GM19324 (cell line): Measurements from ENCODE around the gene CPLANE1.
A peak's percentile ranks its signal among the peaks of the same experiment; 100 is the strongest.
"Not testable (repeated sequence)": the region's sequence is repeated elsewhere in the genome, so short reads cannot be mapped to it uniquely, and the experiment has no call there.

Experiments
- ATAC-seq: cut with Tn5 transposase; IDR thresholded peaks from one replicate; pipeline ENCODE4 v1.9.1; 2021; ENCODE audit warnings: mild to moderate bottlenecking, moderate library complexity; ENCODE audit not compliant: unreplicated experiment, low FRiP score

Gene CPLANE1

GRCh38 chr5:37208883-37209797 is 40.0 kb downstream of the CPLANE1 start:
- ATAC-seq, result peak; percentile 65

DNA sequence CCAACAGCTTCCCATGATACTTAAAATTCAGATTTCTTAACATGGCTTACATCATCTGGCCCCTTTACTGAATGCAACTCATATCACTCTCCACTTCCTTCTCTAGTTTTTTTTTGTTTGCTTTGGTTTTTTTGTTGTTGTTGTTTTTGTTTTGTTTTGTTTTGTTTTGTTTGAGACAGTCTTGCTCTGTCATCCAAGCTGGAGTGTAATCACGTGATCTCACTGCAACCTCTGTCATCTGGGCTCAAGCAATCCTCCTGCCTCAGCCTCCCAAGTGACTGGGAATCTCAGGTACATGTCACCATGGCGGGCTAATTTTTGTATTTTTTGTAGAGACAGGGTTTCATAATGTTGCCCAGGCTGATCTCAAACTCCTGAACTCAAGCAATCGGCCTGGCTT is 41.4 kb downstream of the CPLANE1 start:
- ATAC-seq, result no peak

DNA sequence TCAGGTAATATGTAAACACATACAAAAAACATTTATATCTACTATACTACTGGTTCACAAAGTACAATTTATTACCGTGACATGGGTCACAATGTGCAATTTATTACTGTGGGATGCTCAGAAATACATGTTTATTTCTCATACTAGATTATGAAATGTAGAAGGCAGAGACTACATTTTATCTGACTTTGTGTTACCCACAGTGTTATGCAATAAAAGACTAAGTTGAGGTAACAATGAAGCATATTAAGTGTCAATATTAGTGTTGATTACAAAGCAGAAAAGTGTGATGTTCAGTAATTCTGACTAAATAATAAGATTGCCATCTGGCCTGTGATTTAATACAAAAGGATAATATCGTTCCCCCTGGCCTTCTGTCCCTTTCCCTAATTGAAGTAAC is 42.4 kb downstream of the CPLANE1 start:
- no peak for ATAC-seq

DNA sequence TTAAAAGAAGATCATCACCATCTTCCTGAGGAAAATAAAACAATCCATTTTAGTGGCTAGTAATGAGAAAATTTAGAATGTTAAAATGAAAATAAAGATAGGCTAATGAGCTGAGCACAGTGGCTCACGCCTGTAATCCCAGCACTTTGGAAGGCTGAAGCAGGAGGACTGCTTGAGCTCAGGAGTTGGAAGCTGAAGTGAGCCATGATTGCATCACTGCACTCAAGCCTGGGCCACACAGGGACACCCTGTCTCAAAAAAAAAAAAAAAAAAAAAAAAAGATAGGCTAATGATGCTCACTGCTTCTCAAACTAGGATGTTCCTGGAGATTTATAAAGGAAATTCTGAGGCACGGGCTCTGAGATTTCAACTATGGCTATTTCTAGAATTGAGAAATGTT is 50.3 kb downstream of the CPLANE1 start:
- no peak for ATAC-seq

DNA sequence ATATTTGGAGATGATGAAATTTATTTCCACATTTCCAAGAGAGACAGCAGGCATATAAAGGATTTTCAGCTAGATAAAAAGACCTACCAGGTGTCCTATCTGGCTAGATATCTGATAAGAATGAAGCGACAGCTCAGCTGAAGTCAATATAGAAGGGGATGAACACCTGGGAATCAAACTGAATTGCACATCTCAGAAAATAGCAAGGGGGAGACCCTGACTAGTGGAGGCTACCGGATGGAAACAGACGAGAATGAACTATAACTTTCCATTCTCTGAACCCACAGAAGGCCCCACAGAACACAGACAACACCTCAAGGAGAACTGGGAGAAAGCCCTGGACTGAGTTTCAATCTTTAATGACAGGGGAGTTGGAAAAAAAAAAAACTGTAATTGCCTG is 51.1 kb downstream of the CPLANE1 start:
- ATAC-seq, result peak; percentile 50

- ATAC-seq, result no peak
Measured at GRCh38 chr5:37197340-37198050, 51.7 kb downstream of the CPLANE1 start.

GRCh38 chr5:37190592-37190991 is 58.6 kb downstream of the CPLANE1 start:
- no peak for ATAC-seq

DNA sequence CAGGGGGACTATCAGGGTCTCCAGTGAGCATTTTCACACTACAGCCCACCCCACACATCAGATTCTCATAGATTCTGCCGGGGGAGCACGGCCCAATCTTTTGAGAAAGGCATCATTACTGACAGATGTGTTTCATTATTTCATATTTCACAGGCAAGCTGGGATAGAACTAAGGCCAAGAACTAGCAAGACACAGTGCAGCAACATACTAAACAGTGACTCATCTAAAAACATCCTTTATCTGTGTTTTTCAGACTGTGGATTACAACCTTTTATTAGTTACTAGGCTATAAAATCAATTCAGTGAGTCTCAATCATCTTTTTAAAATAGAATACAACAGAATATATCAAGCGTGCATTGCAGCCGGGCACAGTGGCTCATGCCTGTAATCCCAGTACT is 59.8 kb downstream of the CPLANE1 start:
- ATAC-seq, result no peak

DNA sequence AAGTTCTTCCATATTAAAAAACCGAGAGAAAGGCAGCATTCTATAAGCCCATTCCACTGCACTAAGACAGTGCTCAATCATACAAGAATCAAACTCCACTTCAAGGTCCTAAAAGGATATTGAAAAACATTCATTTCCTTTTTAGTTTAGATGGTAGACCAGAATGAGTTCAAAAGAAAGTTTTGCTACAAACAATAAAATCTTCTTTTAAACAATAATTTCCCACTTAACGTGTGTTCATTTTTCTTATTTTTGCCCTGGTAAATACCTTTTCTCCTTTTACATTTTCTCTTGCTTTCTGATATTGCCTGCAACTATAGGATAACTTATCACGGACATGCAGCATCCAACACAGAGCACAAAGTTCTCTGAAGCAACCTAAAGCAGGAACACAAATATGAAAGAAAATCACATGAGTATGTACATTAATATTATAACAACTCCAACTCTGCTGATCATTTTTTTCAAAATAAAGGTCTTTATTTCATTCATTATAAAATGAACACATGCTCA is 61.7 kb downstream of the CPLANE1 start:
- ATAC-seq, result no peak

- peak; percentile 87 for ATAC-seq
Measured at GRCh38 chr5:37184748-37185364, 64.3 kb downstream of the CPLANE1 start.

DNA sequence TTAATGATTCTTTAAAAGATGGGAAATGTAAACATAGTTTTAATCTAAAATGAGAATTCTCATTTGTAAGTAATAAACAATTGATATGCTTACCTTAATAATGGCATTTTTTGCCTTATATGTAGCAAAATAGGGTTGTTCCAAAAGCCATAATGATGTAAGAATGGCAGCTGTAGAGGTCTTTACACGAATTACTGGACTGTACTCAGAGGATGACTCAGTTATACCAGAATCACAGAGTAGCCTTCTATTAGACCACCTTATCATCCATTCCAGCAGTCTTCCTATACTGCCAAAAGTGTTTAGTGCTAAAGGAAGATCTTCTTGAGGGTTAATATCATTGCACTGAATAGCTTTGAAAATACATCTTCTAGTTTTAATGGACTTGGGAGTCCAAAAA is 66.5 kb downstream of the CPLANE1 start:
- no peak for ATAC-seq

GRCh38 chr5:37174928-37175327 is 74.2 kb downstream of the CPLANE1 start:
- ATAC-seq, result no peak

DNA sequence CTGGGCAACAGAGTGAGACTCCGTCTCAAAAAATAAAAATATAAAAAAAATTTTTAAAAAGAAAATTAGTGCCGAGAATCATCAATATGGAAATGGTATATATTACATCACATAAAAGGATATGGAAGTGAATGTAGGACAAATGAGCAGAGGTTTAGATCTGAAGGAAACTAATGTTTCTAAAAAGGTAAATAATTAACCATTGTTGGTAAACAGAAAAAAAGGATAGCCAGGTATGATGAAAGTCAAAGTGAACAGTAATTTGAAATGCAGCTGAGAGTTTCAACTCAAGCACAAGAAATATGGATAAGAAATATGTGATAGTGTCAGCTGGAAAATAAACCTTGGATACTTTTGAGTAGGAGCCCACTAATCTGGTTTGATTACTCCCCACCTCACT is 76.2 kb downstream of the CPLANE1 start:
- ATAC-seq, result no peak

- no peak for ATAC-seq
Measured at GRCh38 chr5:37170856-37171255, 78.3 kb downstream of the CPLANE1 start.

- ATAC-seq, result no peak
Measured at GRCh38 chr5:37166197-37166596, 83.0 kb downstream of the CPLANE1 start.

- no peak for ATAC-seq
Measured at GRCh38 chr5:37165761-37166160, 83.4 kb downstream of the CPLANE1 start.

DNA sequence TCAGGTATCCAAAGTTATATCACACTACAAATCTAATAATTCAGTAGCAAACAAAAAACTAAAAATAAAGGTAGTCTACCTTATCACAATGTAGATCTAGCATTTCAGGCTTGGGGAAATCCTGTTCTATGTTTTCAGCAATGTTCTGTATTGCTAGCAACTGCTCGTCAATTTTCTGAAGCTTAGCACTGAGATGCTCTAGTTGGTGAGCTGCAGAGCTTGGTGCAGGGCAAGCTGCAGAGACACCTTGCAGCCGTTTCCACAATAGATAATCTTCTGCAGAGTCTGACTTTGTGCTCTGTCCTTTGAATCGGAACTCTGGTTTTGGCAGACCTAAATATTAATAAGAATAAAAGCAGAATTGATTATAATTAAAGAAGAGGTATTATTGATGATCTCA is 95.5 kb downstream of the CPLANE1 start:
- no peak for ATAC-seq

DNA sequence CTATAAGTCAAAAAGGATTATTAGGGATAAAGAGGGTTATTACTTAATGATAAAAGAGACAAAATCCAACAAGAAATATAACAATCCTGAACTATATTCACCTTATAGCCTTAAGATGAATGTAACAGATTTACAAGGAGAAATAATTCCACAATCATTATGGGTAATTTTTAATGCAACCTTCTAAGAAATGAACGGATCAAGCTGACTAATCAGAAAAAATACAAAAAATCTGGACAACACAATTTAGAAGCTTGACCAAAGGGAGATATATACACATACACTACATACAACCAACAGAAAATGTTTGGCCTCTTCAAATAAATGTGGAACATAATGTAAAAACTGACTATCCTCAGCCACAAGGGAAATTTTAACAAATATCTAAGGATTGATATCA is 102.3 kb downstream of the CPLANE1 start:
- no peak for ATAC-seq

DNA sequence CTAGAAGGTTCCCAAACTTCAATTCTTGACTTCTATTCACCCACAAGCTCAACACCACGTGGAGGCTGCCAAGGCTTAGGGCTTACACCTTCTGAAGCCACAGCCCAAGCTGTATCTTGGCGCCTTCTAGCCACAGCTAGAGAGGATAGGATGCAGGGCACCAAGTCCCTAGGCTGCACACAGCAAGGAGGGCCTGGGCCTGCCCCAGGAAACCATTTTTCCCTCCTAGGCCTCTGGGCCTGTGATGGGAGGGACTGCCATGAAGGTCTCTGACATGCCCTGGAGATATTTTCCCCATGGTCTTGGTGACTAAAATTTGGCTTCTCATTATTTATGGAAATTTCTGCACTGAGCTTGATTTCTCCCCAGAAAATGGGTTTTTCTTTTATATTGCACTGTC is 112.5 kb downstream of the CPLANE1 start:
- ATAC-seq, result no peak

DNA sequence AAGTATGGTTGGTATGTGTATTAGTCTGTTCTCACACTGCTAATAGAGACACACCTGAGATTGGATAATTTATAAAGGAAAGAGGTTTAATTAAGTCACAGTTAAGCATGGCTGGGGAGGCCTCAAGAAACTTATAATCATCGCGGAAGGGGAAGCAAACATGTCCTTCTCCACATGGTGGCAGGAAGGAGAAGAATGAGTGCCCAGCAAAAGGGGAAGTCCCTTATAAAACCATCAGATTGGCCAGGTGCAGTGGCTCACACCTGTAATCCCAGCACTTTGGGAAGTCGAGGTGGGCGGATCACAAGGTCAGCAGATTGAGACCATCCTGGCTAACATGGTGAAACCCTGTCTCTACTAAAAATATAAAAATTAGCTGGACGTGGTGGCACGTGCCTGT is 113.9 kb downstream of the CPLANE1 start:
- ATAC-seq, result not testable (repeated sequence)

GRCh38 chr5:37133939-37134338 is 115.2 kb downstream of the CPLANE1 start:
- no peak for ATAC-seq
